H9 (cell line): ENCODE results near the gene NDRG4. TPM values are rescaled to one million over a fixed set of nuclear protein-coding genes. Genes with fewer than 3 reads are reported as not detected.
A peak's percentile ranks its signal among the peaks of the same experiment; 100 is the strongest.

Source experiments
- DNase-seq: peaks from one replicate; pipeline ENCODE4 v3.0.0-alpha.2; 2017
- H2AFZ ChIP-seq: one replicate; pipeline ENCODE4 v1.6.1; 2013; ENCODE audit warnings: mild to moderate bottlenecking, low read length, control low read depth, moderate library complexity
- H2AK5ac ChIP-seq: 2 replicates; pipeline ENCODE4 v1.6.1; 2013; ENCODE audit warnings: low read length, control low read depth, mixed read lengths; ENCODE audit not compliant: insufficient read length
- H2BK120ac ChIP-seq: one replicate; pipeline ENCODE4 v1.6.1; 2013; ENCODE audit warnings: low read depth, mild to moderate bottlenecking, low read length, control low read depth, inconsistent platforms; ENCODE audit not compliant: poor library complexity, severe bottlenecking
- H2BK12ac ChIP-seq: 2 replicates; pipeline ENCODE4 v1.6.1; 2013; ENCODE audit warnings: low read length, control low read depth, mixed read lengths, low read depth; ENCODE audit not compliant: insufficient read length
- H2BK15ac ChIP-seq: 2 replicates; pipeline ENCODE4 v1.6.1; 2013; ENCODE audit warnings: low read depth, low read length, control low read depth
- H2BK20ac ChIP-seq: one replicate; pipeline ENCODE4 v1.6.1; 2013; ENCODE audit warnings: low read depth, mild to moderate bottlenecking, low read length, control low read depth, inconsistent platforms; ENCODE audit not compliant: poor library complexity, severe bottlenecking
- H2BK5ac ChIP-seq: 2 replicates; pipeline ENCODE4 v1.6.1; 2013; ENCODE audit warnings: low read length, control low read depth, mixed read lengths; ENCODE audit not compliant: insufficient read length
- H3K14ac ChIP-seq: 2 replicates; pipeline ENCODE4 v1.6.1; 2013; ENCODE audit warnings: low read length, control low read depth; ENCODE audit not compliant: insufficient read depth
- H3K18ac ChIP-seq: 2 replicates; pipeline ENCODE4 v1.6.1; 2013; ENCODE audit warnings: low read depth, mild to moderate bottlenecking, mixed read lengths, low read length, control low read depth; ENCODE audit not compliant: insufficient read length
- H3K23ac ChIP-seq: 2 replicates; pipeline ENCODE4 v1.6.1; 2013; ENCODE audit warnings: low read length, control low read depth, mixed read lengths, low read depth; ENCODE audit not compliant: insufficient read length
- H3K23me2 ChIP-seq: 2 replicates; pipeline ENCODE4 v1.6.1; 2013; ENCODE audit warnings: low read depth, mild to moderate bottlenecking, mixed read lengths, low read length, control low read depth; ENCODE audit not compliant: insufficient read length, poor library complexity, severe bottlenecking
- H3K27ac ChIP-seq: 2 replicates; pipeline ENCODE4 v1.5.1; 2013; ENCODE audit warnings: low read length, control low read depth, mixed read lengths, low read depth; ENCODE audit not compliant: insufficient read length
- H3K27me3 ChIP-seq: 2 replicates; pipeline ENCODE4 v1.6.1; 2013; ENCODE audit warnings: low read length, control low read depth, inconsistent platforms; ENCODE audit not compliant: insufficient read depth
- H3K4ac ChIP-seq: 2 replicates; pipeline ENCODE4 v1.6.1; 2013; ENCODE audit warnings: low read depth, mild to moderate bottlenecking, control low read depth, inconsistent platforms, low read length, moderate library complexity
- H3K4me1 ChIP-seq: 2 replicates; pipeline ENCODE4 v1.6.1; 2013; ENCODE audit warnings: low read length, control low read depth, inconsistent platforms; ENCODE audit not compliant: insufficient read depth
- H3K4me2 ChIP-seq: 2 replicates; pipeline ENCODE4 v1.6.1; 2013; ENCODE audit warnings: low read length, control low read depth, mixed read lengths; ENCODE audit not compliant: insufficient read length, insufficient read depth
- H3K56ac ChIP-seq: 2 replicates; pipeline ENCODE4 v1.6.1; 2013; ENCODE audit warnings: low read depth, mild to moderate bottlenecking, mixed read lengths, low read length, control low read depth; ENCODE audit not compliant: insufficient read length
- H3K79me1 ChIP-seq: 2 replicates; pipeline ENCODE4 v1.6.1; 2013; ENCODE audit warnings: low read depth, mild to moderate bottlenecking, moderate library complexity, low read length, control low read depth, inconsistent platforms; ENCODE audit not compliant: insufficient read depth, poor library complexity, severe bottlenecking
- H3K79me2 ChIP-seq: 2 replicates; pipeline ENCODE4 v1.6.1; 2013; ENCODE audit warnings: low read length, control low read depth, inconsistent platforms; ENCODE audit not compliant: insufficient read depth
- H3K9ac ChIP-seq: 2 replicates; pipeline ENCODE4 v1.6.1; 2013; ENCODE audit warnings: low read length, control low read depth, mixed read lengths; ENCODE audit not compliant: insufficient read length; ENCODE audit errors: extremely low read depth
- H3K9me3 ChIP-seq: one replicate; pipeline ENCODE4 v1.6.1; 2013; ENCODE audit warnings: low read depth, low read length, inconsistent platforms; ENCODE audit not compliant: control insufficient read depth
- H3T11ph ChIP-seq: one replicate; pipeline ENCODE4 v1.6.1; 2013; ENCODE audit warnings: mild to moderate bottlenecking, low read length, control low read depth, inconsistent platforms
- H4K20me1 ChIP-seq: one replicate; pipeline ENCODE4 v1.6.1; 2013; ENCODE audit not compliant: control insufficient read depth, insufficient read length, insufficient read depth
- H4K5ac ChIP-seq: 2 replicates; pipeline ENCODE4 v1.6.1; 2013; ENCODE audit warnings: low read depth, mild to moderate bottlenecking, mixed read lengths, low read length, control low read depth; ENCODE audit not compliant: insufficient read length
- H4K8ac ChIP-seq: replicated peaks from 2 replicates; pipeline ENCODE4 v1.6.1; 2013; ENCODE audit warnings: low read length, control low read depth, mixed read lengths, low read depth; ENCODE audit not compliant: insufficient read length
- H4K91ac ChIP-seq: 2 replicates; pipeline ENCODE4 v1.6.1; 2013; ENCODE audit warnings: low read depth, mild to moderate bottlenecking, moderate library complexity, mixed read lengths, low read length, control low read depth; ENCODE audit not compliant: insufficient read length
- H3K27ac Mint-ChIP-seq, 3 experiments: 2 replicates in 2 of 3; 3 replicates in 1 of 3; pipeline ENCODE4 v1.8.0; 2020 to 2021; ENCODE audit warnings: mixed read lengths in 3 of 3, mild to moderate bottlenecking in 1 of 3, moderate library complexity in 1 of 3
- H3K27me3 Mint-ChIP-seq: 2 replicates; pipeline ENCODE4 v1.8.0; 2021; ENCODE audit warnings: low read depth, mild to moderate bottlenecking, moderate library complexity, mixed read lengths
- H3K36me3 Mint-ChIP-seq, 3 experiments: 2 replicates in 2 of 3; 3 replicates in 1 of 3; pipeline ENCODE4 v1.8.0; 2020 to 2021; ENCODE audit warnings: low read depth in 3 of 3, mixed read lengths in 3 of 3; ENCODE audit not compliant: insufficient read depth in 1 of 3
- H3K4me1 Mint-ChIP-seq, 2 experiments: 2 replicates each; pipeline ENCODE4 v1.8.0; 2020; ENCODE audit warnings: mixed read lengths in 2 of 2
- H3K4me3 Mint-ChIP-seq, 2 experiments: 2 replicates in 1 of 2; 3 replicates in 1 of 2; pipeline ENCODE4 v1.8.0; 2020 to 2021; ENCODE audit warnings: mild to moderate bottlenecking in 2 of 2, mixed read lengths in 2 of 2, moderate library complexity in 1 of 2
- H3K9me3 Mint-ChIP-seq, 2 experiments: 2 replicates in 1 of 2; 3 replicates in 1 of 2; pipeline ENCODE4 v1.8.0; 2020; ENCODE audit warnings: mild to moderate bottlenecking in 2 of 2, mixed read lengths in 2 of 2, moderate library complexity in 1 of 2
- CTCF ChIP-seq: fragments of 200-600 bp; sonication (generic); conservative IDR thresholded peaks from 3 replicates; pipeline ENCODE4 v1.8.0; 2021; ENCODE audit warnings: antibody characterized with exemption, mild to moderate bottlenecking
- WGBS: extraction: QIAGEN DNeasy Blood & Tissue Kit; methylation state at CpG from one replicate; pipeline ENCODE4 v1.1.7; 2013; ENCODE audit warnings: missing lambda C conversion rate, low lambda C conversion rate, mixed read lengths; ENCODE audit not compliant: insufficient read length; ENCODE audit errors: extremely low coverage; 5-methylcytosine and 5-hydroxymethylcytosine counted together
- total RNA-seq: library from RNA; stranded (reverse); gene quantifications from 2 replicates; pipeline ENCODE4 v1.2.1, GENCODE V29; 2021

The NDRG4 gene
- total RNA-seq, 1 experiment from 2014 or later = 18.6 TPM

- Histone ChIP-seq H3K23me2 (no peaks in the 10 kb centered on the region), H3K27me3 (no peaks in the 10 kb centered on the region), H4K8ac (no peak overlapping the region), H3K9ac (no peak overlapping the region), H3K23ac (no peak overlapping the region), H4K5ac (no peak overlapping the region), H2BK120ac (no peak overlapping the region), H3K27ac (no peak overlapping the region), H2AK5ac (no peak overlapping the region), H2BK5ac (no peak overlapping the region), H3K18ac (no peak overlapping the region), H3K4ac (no peak overlapping the region), H4K91ac (no peak overlapping the region), H2AFZ (no peak overlapping the region), H3K56ac (no peak overlapping the region), H2BK12ac (no peak overlapping the region), H2BK15ac (no peak overlapping the region), H3K14ac (no peak overlapping the region), H3K4me2 (no peak overlapping the region), H3K79me1 (no peaks in the 10 kb centered on the region), H3K9me3 (no peaks in the 10 kb centered on the region), H3T11ph (no peak overlapping the region), H3K4me1 (0 out of 2 replicates have a peak, but pooled peaks cover 3% of the 10 kb centered on the region), H4K20me1 (no peaks in the 10 kb centered on the region), H3K79me2 (no peaks in the 10 kb centered on the region), H2BK20ac (no peak overlapping the region)
- peaks cover 16 to 25% of the 10 kb centered on the region in 2 experiments for H3K4me1 Mint-ChIP-seq
- peak; percentile 90 for TF ChIP-seq CTCF
- peak overlapping the region; percentile 44 to 85 (median 77); a peak in 4 of 7 replicates for H3K27ac Mint-ChIP-seq
- peak; percentile 91 for DNase-seq
- no CpG with 5 or more reads among the region's 17 CpGs for WGBS
- H3K27me3 Mint-ChIP-seq = no peaks in the 10 kb centered on the region; the same call in 1 of the 2 replicates
- peaks cover 10 to 43% (median 15%) of the 10 kb centered on the region in 3 experiments for H3K36me3 Mint-ChIP-seq
- no peaks in the 10 kb centered on the region; a peak in 2 of 5 replicates for H3K9me3 Mint-ChIP-seq
- H3K4me3 Mint-ChIP-seq = peak overlapping the region in 1 of 2 experiments; percentile 51; a peak in 3 of 5 replicates
These were observed 12.2 kb downstream of the NDRG4 start for GRCh38 chr16:58511933-58512815.
